Activated CD4-positive, alpha-beta T cell treated with anti-CD3 and anti-CD28 coated beads for 36 hours (primary cell): Measurements from ENCODE around the gene NPTX1. TPM values are rescaled to one million over a fixed set of nuclear protein-coding genes. Genes with fewer than 3 reads are reported as not detected.
"Not testable (repeated sequence)": the region's sequence is repeated elsewhere in the genome, so short reads cannot be mapped to it uniquely, and the experiment has no call there.

Experiments used
- ATAC-seq: fragments of 200-7000 bp; cut with Tn5 transposase; one replicate; pipeline ENCODE4 v1.10.0; 2021; ENCODE audit warnings: mild to moderate bottlenecking, moderate library complexity
- CTCF ChIA-PET: fragments of 350-600 bp; sonication (Branson Sonifier 250); formaldehyde crosslinking; loops from one replicate; lab custom pipeline; 2021; ENCODE audit warnings: antibody characterized with exemption; lab: Charles Lee
- POLR2A ChIA-PET: fragments of 350-600 bp; sonication (Branson Sonifier 250); formaldehyde crosslinking; loops from one replicate; lab custom pipeline; 2021; ENCODE audit warnings: antibody characterized with exemption, inconsistent platforms; lab: Charles Lee
- DNase-seq: peaks from one replicate; pipeline ENCODE4 v3.0.0-alpha.2; 2020
- H3K27ac Mint-ChIP-seq: one replicate; pipeline ENCODE4 v1.8.0; 2021; ENCODE audit warnings: mixed read lengths
- H3K27me3 Mint-ChIP-seq: one replicate; pipeline ENCODE4 v1.8.0; 2021; ENCODE audit warnings: mixed read lengths
- H3K36me3 Mint-ChIP-seq: one replicate; pipeline ENCODE4 v1.8.0; 2021; ENCODE audit warnings: low read depth, mixed read lengths
- H3K4me1 Mint-ChIP-seq: one replicate; pipeline ENCODE4 v1.8.0; 2021; ENCODE audit warnings: mixed read lengths
- H3K4me3 Mint-ChIP-seq: one replicate; pipeline ENCODE4 v1.8.0; 2021; ENCODE audit warnings: mild to moderate bottlenecking, moderate library complexity, mixed read lengths
- H3K9me3 Mint-ChIP-seq: one replicate; pipeline ENCODE4 v1.8.0; 2021; ENCODE audit warnings: low read depth, mixed read lengths
- intact Hi-C, 2 experiments: fragments of 100-400 bp; cut with DNase I in 1 of 2; cut with micrococcal nuclease in 1 of 2; formaldehyde crosslinking; loops; one replicate each; pipeline versions ENCODE4 v1.14.2 to v1.15.1; 2022 to 2024; cut with DNase I, micrococcal nuclease
- total RNA-seq, 2 experiments: library from RNA; stranded (reverse); gene quantifications; one replicate each; pipeline ENCODE4 v1.2.3, GENCODE V29; 2021

NPTX1 gene
- total RNA-seq, 2 experiments from 2014 or later = 22.7 to 27.5 TPM

GRCh38 chr17:80513201-80513600, 36.8 kb upstream of the NPTX1 start:
- CTCF ChIA-PET = no interaction called here
- intact Hi-C loops = no loop called here
- ATAC-seq (no peak), DNase-seq (no peak)
- Mint-ChIP-seq H3K27ac (no peak overlapping the region), H3K4me3 (no peak overlapping the region), H3K27me3 (peaks cover 3% of the 10 kb centered on the region), H3K4me1 (no peaks in the 10 kb centered on the region), H3K9me3 (no peaks in the 10 kb centered on the region), H3K36me3 (no peaks in the 10 kb centered on the region)
- POLR2A ChIA-PET = no interaction called here

- ChIA-PET POLR2A (no interaction called here), CTCF (no interaction called here)
- intact Hi-C loops = no loop called here
- no peaks in the 10 kb centered on the region for H3K36me3 Mint-ChIP-seq
- H3K4me3 Mint-ChIP-seq = no peak overlapping the region
- ATAC-seq = no peak
- DNase-seq = no peak
- H3K27me3 Mint-ChIP-seq = peaks cover 3% of the 10 kb centered on the region
- no peaks in the 10 kb centered on the region for H3K9me3 Mint-ChIP-seq
- H3K27ac Mint-ChIP-seq = no peak overlapping the region
- H3K4me1 Mint-ChIP-seq = no peaks in the 10 kb centered on the region
These were observed 35.8 kb upstream of the NPTX1 start for GRCh38 chr17:80512233-80512632.

GRCh38 chr17:80511222-80512180, 35.1 kb upstream of the NPTX1 start:
- Mint-ChIP-seq H3K27ac (no peak overlapping the region), H3K4me3 (no peak overlapping the region), H3K36me3 (no peaks in the 10 kb centered on the region), H3K4me1 (no peaks in the 10 kb centered on the region), H3K27me3 (peaks cover 6% of the 10 kb centered on the region), H3K9me3 (no peaks in the 10 kb centered on the region)
- peak; percentile 19 for DNase-seq
- intact Hi-C loops = no loop called here
- ATAC-seq = no peak
- ChIA-PET CTCF (no interaction called here), POLR2A (no interaction called here)

- H3K27ac Mint-ChIP-seq = no peak overlapping the region
- POLR2A ChIA-PET = no interaction called here
- H3K4me3 Mint-ChIP-seq = no peak overlapping the region
- CTCF ChIA-PET = interaction anchor here (0.6 kb wide), 1 partner anchor 241 kb away, joined by 3 read pairs; no protein-coding TSS in a partner anchor
- no peaks in the 10 kb centered on the region for H3K9me3 Mint-ChIP-seq
- no peaks in the 10 kb centered on the region for H3K36me3 Mint-ChIP-seq
- intact Hi-C loops = no loop called here
- ATAC-seq (no peak), DNase-seq (no peak)
- peaks cover 6% of the 10 kb centered on the region for H3K27me3 Mint-ChIP-seq
- no peaks in the 10 kb centered on the region for H3K4me1 Mint-ChIP-seq
These were observed 34.4 kb upstream of the NPTX1 start for GRCh38 chr17:80510772-80511171.

GRCh38 chr17:80510132-80510531, 33.7 kb upstream of the NPTX1 start:
- ATAC-seq (no peak), DNase-seq (no peak)
- intact Hi-C loops = no loop called here
- ChIA-PET CTCF (interaction anchor here (0.6 to 0.7 kb wide), 2 partner anchors 242 to 553 kb away, joined by 3 read pairs; no protein-coding TSS in a partner anchor), POLR2A (no interaction called here)
- Mint-ChIP-seq H3K9me3 (no peaks in the 10 kb centered on the region), H3K27ac (no peak overlapping the region), H3K4me3 (no peak overlapping the region), H3K27me3 (peaks cover 7% of the 10 kb centered on the region), H3K4me1 (no peaks in the 10 kb centered on the region), H3K36me3 (no peaks in the 10 kb centered on the region)

GRCh38 chr17:80509311-80509710, 32.9 kb upstream of the NPTX1 start:
- no peaks in the 10 kb centered on the region for H3K36me3 Mint-ChIP-seq
- POLR2A ChIA-PET = no interaction called here
- ATAC-seq = no peak
- H3K4me1 Mint-ChIP-seq = no peaks in the 10 kb centered on the region
- H3K4me3 Mint-ChIP-seq = no peak overlapping the region
- peaks cover 11% of the 10 kb centered on the region for H3K27me3 Mint-ChIP-seq
- no peak for DNase-seq
- no peak overlapping the region for H3K27ac Mint-ChIP-seq
- intact Hi-C loops = no loop called here
- no peaks in the 10 kb centered on the region for H3K9me3 Mint-ChIP-seq
- CTCF ChIA-PET = no interaction called here

- Mint-ChIP-seq H3K9me3 (no peaks in the 10 kb centered on the region), H3K4me1 (no peaks in the 10 kb centered on the region), H3K27me3 (peaks cover 12% of the 10 kb centered on the region), H3K4me3 (no peak overlapping the region), H3K27ac (no peak overlapping the region), H3K36me3 (no peaks in the 10 kb centered on the region)
- no peak for DNase-seq
- intact Hi-C loops = no loop called here
- ChIA-PET POLR2A (no interaction called here), CTCF (no interaction called here)
- peak; percentile 33 for ATAC-seq
These were observed 31.6 kb upstream of the NPTX1 start for GRCh38 chr17:80507965-80508364.

- H3K36me3 Mint-ChIP-seq, H3K9me3 Mint-ChIP-seq, H3K4me1 Mint-ChIP-seq, ATAC-seq, intact Hi-C loops, H3K4me3 Mint-ChIP-seq, POLR2A ChIA-PET, H3K27ac Mint-ChIP-seq, DNase-seq: not testable (repeated sequence)
- CTCF ChIA-PET = interaction anchor here (0.5 kb wide), 1 partner anchor 1143 kb away, joined by 3 read pairs; no protein-coding TSS in a partner anchor
- peaks cover 13% of the 10 kb centered on the region for H3K27me3 Mint-ChIP-seq
These were observed 30.8 kb upstream of the NPTX1 start for GRCh38 chr17:80507177-80507576.

- no peaks in the 10 kb centered on the region for H3K36me3 Mint-ChIP-seq
- POLR2A ChIA-PET = no interaction called here
These were observed 28.4 kb upstream of the NPTX1 start for GRCh38 chr17:80504686-80505413.

GRCh38 chr17:80503921-80504320, 27.5 kb upstream of the NPTX1 start:
- no peak overlapping the region for H3K4me3 Mint-ChIP-seq

More at GRCh38 chr17:80504686-80505413, 28.4 kb upstream of the NPTX1 start:
- no peak overlapping the region for H3K4me3 Mint-ChIP-seq
- CTCF ChIA-PET = interaction anchor here (0.6 kb wide), 1 partner anchor 37 kb away, joined by 3 read pairs; no protein-coding TSS in a partner anchor
- intact Hi-C loops = no loop called here
- DNase-seq (no peak), ATAC-seq (no peak)
- H3K9me3 Mint-ChIP-seq = no peaks in the 10 kb centered on the region
- H3K4me1 Mint-ChIP-seq = no peaks in the 10 kb centered on the region
- H3K27me3 Mint-ChIP-seq = peaks cover 14% of the 10 kb centered on the region
- no peak overlapping the region for H3K27ac Mint-ChIP-seq

GRCh38 chr17:80503031-80503430, 26.6 kb upstream of the NPTX1 start:
- no peaks in the 10 kb centered on the region for H3K4me1 Mint-ChIP-seq
- CTCF ChIA-PET = no interaction called here
- no peaks in the 10 kb centered on the region for H3K9me3 Mint-ChIP-seq
- POLR2A ChIA-PET = no interaction called here
- H3K27ac Mint-ChIP-seq = no peak overlapping the region
- no peaks in the 10 kb centered on the region for H3K36me3 Mint-ChIP-seq
- DNase-seq (no peak), ATAC-seq (no peak)
- peaks cover 15% of the 10 kb centered on the region for H3K27me3 Mint-ChIP-seq
- intact Hi-C loops = no loop called here
- H3K4me3 Mint-ChIP-seq = no peak overlapping the region

More at GRCh38 chr17:80503921-80504320, 27.5 kb upstream of the NPTX1 start:
- DNase-seq (no peak), ATAC-seq (no peak)
- Mint-ChIP-seq H3K27me3 (peaks cover 14% of the 10 kb centered on the region), H3K36me3 (no peaks in the 10 kb centered on the region), H3K4me1 (no peaks in the 10 kb centered on the region), H3K9me3 (no peaks in the 10 kb centered on the region), H3K27ac (no peak overlapping the region)
- intact Hi-C loops = no loop called here
- CTCF ChIA-PET = no interaction called here
- POLR2A ChIA-PET = no interaction called here
